Measurements from ENCODE around the gene COLEC12.

Gene COLEC12

DNA sequence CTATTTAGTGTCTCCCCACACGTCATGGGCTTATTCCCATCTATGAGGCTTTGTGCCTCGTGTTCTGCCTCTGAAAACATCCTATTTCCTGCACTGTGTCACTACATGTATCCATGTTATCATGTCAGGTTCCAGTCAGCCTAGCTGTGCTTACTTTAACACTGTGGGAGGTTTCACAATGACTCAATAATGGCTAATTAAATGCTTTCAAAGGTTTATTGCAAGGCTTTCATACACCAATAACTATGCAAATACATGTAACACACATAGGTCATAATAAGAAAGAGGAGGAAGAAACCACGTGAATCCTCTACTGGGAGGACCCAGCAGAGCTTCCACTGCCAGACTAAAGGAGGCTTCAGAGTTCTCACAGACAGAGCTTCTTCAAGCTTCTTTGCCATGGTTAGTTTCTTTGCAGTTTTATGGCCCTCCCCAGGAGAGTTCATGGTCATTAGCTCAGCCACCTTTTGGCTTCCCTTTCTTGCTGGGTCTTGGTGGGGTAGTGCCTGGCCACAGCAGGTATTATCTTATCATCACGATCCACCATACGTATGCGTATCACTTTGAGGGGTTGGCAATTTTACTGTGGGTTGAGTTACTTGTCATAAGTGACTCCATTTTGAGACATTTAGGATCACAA, 5.1 kb upstream of the COLEC12 start:
- DNase-seq: no peak

DNA sequence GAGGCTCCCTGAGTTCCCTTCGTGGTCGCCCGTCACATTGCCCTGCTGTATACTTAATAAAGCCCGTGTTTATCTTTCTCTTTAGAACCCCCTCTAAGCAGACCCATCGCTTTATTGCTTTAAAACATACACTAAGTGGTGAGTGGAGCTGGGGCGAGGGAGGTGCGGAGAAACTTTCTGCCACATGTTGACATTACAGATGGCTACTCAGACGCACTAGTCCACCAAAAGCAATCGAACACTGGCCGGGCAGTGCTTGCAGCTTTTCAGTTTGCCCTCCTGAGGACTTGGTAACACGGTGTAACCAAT, 859 bp upstream of the COLEC12 start:
- no peak for DNase-seq

DNA sequence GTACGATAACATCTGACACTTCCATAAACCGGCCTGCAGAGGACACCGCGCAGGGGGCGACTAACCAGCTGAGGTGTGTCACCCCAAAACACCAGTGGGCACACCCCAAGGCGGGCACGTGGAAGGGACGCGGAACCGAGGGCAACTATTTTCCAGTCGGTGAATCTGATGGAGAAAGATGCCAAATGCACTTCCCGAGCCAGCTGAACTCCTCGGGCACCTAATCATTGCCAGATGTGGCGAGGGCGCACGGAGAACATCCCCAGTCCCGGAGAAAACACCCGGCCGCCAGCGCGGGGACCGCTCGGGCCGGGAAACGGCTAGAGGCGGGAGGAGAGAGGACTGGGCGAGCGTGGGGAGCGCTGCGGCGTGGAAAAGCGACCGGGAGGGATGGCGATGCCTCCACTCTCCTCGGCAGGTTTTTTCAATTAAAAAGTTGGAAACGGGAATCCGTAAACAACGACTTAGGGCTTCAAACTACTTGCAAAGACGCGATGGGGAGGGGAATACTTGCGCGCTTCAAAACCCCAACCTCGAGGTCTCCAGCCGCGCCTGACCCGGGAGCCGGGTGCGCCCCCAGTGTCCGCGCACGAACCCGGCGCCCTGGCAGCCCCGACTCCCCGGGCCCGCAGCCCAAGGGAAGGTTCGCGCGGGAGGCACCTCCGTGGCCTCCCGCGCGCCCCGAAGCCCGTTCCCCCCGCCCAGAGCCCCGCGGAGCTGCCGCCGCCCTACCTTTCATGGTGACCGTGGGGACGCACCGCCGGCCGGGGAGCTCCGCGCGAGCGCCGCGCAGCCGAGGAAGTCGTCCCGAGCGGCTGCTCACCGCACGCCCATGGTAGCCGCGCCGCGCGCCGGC, 497 bp downstream of the COLEC12 start:
- no peak for DNase-seq

DNA sequence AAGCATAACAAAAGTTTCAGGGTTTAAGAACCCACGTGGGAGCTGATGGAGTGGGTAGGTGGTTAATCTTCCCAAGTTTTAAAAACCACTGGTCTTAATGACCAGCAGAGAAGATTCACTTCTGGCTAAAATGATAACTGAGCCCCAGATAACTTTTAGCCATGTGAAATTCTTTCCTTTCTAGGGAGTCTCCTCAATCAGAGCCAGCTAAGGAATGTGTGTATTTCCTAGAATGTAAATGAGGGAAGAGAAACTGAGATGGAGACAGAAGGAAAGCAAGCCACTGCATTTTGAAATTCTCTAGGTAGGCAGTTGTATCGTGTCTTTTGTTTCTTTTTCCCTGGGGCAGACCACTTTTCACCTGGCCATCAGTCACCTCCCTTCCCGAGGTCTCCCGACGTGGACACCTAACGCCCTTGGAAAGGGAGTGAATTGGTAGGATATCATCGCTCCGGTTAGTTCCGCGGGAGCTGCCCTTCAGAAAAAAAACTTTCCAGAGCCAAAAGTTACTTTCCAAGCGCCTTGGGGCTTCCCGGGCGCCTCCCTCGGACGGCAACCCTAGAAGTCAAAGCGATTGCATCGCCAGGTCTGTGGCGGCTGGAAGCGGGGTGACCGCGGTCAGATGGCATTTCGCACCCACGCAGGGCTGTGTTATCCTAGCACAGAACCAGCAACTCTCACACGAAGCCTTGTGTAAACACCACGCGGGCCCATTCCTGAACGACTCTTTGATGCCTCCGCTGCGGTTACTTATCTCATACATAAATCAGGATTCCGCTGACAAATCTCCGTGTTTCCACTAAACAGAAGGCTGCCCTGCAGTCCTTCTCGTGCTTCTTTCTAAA, 1.3 kb downstream of the COLEC12 start:
- DNase-seq: no peak

DNA sequence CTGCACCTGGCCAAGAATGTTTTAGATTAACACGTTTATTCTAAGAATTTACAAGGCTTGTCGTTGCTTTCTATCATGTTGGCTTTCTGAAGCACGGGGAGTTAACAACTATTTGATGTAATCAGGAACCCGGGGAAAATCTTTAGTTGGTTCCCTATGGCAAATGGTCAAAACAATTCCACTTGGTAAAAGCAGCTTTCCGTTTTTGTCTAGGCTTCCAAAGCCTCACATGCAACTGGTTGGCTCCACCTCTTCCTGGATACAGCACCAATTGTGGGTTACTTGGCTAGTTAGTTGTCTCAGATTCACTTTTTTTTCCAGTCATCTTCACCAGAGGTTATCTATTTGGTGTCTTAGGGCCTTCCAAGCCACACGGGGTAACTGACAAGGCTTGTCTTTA, 2.8 kb downstream of the COLEC12 start:
- no peak for DNase-seq

DNA sequence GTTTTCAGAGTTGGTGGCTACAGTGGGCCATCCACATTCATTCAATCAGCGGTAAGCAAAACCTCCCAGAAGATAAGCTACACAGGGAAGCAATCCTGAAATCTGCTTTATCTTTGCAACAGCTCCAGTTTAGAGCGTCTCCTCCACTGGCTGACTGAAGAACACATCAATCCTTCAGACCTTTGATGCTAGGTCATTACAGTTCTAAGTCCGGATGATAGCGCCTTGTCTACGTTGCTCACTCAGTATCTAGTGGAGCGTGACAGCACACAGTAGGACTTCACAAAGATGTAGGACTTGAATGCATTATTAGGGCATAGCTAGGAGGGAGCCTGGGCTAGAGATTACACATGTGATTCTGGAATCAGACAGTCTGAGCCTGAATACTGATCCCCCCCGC, 5.0 kb downstream of the COLEC12 start:
- no peak for DNase-seq

DNA sequence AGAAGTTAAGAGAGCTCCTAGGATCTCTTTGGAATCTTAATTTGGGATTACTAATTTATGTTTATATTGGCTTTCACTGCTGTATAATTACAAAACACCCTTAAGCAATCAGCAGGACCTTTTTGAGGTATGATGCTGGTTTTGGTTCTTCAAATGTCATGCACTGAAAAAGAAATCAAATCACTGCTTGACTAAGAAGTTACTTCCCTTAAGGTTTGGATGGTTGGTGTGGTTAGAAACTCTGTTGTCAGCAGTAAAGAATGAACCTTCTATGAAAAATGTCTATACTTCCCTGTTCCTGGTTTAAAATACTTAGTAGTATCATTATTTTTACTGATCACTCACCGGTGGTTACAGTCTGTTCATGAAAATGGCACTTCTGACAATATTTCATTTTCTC, 5.5 kb downstream of the COLEC12 start:
- no peak for DNase-seq

DNA sequence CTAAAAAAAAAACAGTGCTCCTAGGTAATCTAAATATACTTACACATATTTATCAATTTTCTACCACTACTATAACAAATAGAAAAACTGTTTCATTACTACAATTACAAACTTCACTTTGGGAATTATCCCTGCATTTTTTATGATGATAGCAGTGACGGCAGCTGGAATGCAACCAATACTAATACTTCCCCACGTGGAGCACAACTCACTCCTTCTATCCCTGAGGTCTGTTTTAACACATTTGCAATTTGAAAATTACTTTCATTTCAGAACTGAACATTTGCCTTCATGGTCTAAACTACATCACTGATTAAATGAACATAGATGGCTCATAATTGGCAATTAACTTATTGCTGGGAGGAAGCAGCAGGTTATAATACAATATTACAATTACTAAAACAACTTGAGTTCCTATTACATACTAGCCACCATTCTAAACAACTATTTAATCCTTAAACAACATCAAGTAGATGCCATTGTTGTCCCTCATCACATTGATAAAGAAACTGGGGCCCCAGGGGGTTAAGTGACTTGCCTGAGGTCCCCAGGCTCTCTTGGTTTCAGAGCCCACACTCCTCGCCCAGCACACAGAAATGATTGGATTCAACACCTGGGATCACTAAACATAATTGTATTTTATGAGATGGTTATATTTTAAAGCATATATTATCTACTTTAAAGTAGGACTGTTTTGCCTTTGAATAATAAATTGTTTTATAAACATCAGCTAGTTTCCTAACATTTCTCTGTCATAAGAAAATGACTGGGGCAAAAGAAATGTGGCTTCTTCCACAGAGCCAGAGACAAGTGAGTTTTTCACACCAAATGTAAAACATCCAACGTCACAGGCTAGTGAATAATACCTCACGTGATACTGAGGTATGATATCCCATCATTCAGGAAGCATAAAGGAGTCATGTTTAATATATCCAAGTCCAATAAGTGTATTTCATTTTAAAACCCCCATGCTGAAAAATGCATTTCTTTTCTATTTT, 6.2 kb downstream of the COLEC12 start:
- no peak for DNase-seq

DNA sequence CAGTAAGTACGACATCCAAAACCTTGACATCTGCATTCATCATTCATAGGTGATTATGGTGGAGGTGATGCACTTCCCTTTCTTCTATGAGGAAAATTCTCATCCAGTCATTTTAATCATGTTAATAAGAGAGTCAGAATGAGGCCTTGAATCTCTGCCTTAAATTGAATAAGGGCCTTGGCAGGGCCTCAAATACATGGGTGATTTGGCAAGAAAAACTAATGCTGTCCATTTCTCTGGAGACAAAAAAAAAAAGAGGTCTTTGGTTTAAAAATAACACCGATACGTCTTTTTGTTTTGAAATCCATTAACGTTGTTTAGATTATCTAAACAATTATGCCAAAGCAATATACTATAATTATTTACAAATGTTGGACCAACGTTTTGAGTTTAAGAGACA, 8.1 kb downstream of the COLEC12 start:
- no peak for DNase-seq

DNA sequence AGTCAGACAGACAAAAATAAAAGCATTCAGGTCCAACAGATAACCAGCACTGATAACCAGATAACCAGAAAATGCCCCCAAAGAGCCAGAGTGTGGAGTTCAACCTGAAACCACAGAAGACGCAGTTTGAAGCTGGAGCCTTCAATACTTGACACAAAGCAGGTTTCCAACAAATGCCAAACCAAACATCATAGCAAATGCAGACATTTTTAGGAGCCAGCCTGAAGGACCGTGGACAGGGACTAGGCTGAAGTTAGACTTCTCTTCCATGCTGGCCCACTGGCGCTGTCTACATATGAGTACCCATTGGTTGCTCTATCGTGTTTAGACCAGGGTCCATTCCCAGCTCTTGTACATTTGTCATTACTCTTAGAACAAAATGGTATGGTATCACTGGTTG, 9.9 kb downstream of the COLEC12 start:
- DNase-seq: no peak

DNA sequence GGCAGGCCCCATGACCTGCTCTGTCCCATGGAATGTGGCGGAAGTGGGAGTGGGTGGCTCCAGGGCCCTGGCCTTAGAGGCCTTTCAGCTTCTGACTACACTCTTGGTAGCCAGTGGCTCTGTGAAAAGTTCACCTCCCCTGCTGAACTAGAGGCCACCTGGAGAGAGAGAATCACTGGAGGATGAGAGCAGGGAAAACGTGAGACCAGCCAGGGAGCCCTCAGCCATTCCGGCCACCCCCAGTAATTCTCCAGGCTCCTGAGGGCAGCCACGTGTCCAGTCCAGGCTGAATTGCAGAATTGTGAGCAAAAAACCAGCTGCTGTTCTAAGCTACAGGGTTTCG, 10.5 kb downstream of the COLEC12 start:
- DNase-seq: no peak

DNA sequence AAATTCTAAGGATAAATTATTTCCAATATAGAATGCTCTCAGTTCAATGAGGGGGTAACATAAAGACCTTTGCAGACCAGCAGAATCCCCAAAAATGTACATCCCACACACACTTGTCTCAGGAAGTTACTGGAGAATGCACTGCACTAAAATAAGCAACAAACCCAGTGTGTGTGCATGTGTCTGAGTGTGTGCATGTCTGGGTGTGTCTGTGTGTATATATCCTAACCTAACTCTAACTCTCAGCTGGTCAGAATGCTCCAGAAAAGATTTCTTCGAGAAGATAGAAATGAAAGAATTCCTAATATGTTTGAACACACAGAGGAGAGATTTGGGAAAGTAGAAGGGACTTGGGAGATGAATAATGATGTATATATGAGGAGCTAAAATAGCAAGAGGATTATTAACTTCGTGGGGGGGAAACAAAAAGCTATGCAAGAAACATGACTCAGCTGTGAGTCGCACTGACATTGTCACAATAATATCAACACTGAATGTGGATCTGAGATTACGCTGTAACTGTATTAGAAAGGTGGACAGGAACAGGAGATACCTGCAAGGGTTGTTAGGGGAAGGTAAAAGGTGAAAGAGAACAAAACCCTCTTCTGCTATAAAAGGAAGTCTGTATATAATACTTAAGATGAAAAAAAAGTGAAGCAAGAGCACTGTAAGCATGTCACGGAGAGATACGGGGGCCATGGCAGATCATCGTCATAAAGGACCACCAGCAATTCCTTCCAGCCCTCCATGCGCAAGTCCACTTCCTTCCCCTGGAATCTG, 11.1 kb downstream of the COLEC12 start:
- no peak for DNase-seq

DNA sequence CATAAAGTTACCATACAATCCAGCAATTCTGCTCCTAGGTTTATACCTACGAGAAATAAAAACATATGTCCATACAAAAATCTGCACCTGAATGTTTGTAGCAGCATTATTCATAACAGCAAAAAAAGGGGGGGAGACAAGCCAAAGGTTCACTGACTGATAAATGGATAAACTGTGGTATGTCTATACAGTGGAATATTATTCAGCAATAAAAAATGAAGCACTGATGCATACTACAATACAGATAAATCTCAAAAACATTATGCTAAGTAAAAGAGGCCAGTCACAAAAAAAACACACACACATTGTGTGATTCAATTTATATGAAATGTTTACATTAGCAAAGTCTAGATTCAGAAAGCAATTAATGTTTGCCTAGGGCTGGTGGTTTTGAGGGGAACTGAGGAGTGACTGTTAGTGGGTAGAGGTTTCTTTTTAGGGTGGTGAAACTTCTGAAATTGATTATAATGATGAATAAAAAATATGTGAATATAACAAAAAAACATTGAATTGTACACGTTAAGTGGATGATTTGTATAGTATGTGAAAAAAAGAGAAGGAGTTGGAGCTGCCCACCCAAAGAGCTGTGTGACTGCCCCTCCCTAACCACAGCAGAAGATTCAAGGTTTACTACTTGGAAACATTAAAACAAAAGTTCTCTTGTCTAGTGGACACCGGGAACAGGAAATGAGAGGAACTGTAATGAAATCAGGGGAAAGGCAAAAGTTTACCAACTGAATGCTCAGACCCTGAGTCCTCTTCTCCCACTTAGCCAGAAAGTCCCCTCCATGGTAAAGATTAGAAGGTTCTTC, 13.4 kb downstream of the COLEC12 start:
- DNase-seq: no peak

DNA sequence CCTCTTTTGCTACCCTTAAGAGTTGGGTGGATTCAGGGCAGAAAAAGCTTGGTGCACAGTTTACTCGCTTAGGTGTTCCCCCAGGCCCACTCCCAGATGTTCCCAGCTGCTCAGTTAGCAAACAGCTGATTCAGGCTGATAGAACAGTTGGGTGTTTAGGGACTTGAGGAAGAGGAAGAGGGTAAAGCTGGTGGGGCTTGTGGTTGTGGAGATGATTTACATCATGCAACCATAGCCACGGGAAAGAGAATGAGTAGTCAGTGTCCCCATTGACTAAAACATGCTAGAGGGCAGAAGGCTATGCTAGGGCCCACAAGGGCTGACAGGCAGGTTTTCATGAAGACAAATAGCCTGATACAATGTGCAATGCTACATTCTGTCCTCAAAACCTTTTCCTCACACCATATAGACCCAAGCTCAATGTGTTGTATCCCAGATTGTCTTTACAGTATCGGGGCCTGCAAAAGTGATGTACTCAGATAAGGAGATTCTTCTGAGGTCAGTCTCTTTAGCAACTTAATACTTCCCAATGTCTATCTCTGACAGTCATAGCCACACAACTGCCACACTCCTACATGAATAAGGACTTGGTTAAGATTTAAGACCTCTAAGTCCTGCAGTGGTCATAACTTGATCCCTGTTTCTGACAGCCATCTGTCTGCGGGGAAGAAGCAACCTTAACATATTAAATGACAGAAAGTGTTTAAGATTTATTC, 15.6 kb downstream of the COLEC12 start:
- no peak for DNase-seq

DNA sequence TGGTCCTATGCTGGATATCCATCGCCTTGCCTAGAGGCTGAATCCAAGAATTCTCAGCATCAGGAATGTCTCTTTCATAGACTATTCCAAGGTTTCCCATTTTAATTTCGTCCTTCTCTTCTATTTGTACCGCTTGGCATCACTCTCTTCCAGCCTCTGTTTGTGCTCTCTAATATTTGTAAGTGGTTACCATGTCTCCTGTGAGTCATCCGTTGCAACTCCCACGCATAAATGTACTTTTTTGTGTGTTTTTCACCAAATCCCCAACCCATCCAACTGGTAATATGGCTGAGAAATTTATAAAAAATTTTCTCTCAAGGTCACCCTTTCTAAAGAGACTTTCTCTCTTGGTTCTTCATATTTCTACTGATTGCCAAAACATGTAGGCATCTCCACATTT, 21.8 kb downstream of the COLEC12 start:
- DNase-seq: no peak

DNA sequence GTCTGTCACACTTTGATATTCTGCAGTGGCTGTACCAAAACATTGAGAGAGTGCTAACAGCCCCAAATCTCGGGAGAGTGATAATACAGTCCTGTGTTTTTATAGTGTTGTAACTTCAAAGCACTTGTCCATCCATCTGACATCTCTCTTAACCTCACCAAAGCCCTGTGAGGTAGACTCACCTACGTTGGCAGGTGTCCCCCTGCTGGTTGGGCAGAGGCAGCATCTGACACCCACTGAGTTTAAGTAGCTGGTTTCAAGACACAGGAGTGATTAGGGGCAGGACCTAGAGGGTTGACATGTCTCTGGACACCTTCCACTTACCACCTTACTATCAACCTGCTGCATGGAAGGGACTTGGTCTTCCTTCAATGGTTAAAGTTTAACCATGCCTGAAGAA, 22.9 kb downstream of the COLEC12 start:
- DNase-seq: no peak

DNA sequence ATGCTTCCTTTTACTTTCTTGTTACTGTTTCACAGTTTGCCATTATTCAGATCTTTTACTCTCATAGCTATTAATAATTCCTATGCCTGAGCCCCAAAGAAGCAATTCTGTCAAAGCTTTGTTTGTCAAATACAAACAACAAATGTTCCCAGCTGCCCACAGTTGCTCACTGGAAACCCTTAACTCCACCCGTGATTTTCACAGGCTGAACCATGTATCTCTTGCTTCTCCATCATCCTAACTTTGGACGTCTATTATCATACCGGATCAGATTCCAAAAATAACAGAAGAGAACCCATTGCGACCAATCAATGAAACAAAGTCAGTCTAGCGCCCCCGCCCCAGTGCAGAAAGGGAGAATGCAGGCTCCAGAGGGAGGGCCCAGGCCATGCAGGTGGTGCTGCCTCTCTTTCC, 24.2 kb downstream of the COLEC12 start:
- no peak for DNase-seq

DNA sequence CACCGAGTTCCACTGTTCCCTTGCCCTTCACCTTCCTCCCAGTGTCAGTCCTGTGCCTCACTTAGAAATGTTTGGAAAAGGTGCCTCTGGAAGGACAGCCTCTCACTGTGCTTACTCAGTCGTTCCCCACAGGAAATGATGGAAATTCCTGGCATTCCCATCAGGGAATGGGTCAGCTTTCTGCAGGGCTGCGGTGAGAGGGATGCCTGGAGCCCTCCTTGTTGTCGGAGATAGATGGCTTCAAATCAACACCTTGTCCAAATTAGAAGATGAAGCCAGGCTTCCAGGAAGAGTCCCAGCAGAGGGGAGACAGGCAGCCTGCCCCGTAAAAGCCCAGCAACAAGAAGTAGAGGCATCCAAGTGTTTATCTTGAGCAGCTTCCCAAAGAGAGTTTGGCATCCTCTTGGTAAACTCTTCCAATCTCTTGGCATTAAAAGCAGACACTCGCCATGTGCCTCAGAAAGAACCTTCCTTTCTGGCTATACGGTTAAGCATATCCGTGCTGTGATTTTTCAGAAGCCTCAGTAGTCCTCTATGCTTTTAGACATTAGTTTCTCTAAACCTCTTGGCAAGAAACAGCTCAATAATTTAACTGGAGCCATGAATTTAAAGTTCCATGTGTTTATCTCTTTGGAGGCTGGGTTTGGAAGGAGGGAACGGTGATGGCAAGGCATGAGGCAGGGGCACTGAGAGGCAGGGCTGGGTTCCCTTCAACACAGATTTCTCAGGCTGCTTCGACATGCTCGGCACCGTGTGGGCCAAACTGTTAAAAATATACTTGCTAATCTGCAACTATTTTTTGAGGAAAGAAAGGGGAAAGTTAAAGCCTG, 25.1 kb downstream of the COLEC12 start:
- DNase-seq: no peak

DNA sequence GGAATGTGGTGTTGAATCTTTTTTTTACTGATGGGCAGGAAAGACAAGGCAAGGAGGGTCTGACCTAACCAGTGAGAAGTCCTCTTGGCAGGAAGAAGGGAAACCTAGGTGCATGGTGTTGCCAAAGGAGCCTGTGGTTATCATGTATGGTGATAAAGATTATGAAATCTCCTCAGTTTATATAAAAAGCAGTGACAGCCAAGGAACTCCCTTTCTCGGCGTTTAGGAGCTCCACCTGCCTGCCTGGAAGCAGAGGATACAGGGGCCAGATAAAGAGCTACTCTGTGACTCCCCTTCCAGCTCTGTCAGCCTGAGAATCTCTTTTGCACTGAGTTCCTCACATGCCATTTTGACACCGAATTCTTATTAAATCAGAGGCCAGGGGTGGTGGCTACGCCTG, 26.1 kb downstream of the COLEC12 start:
- DNase-seq: no peak
